DOHH2 (cell line): ENCODE measurements around the gene PRIM1.
A peak's percentile ranks its signal among the peaks of the same experiment; 100 is the strongest.

Experiments
- H3F3A ChIP-seq: fragments of 200-600 bp; sonication (generic), shearing (Covaris generic); 2 replicates; pipeline ENCODE4 v1.6.0; 2016; ENCODE audit warnings: antibody characterized with exemption, mild to moderate bottlenecking; ENCODE audit not compliant: control insufficient read depth, insufficient read depth
- H3K27ac ChIP-seq: fragments of 200-600 bp; sonication (generic); 2 replicates; pipeline ENCODE4 v1.5.1; 2014; ENCODE audit warnings: low read depth, mild to moderate bottlenecking, low read length, moderate library complexity
- H3K27me3 ChIP-seq: fragments of 200-600 bp; sonication (generic); 2 replicates; pipeline ENCODE4 v1.6.1; 2014; ENCODE audit warnings: mild to moderate bottlenecking, low read length, mixed read lengths; ENCODE audit not compliant: control insufficient read depth
- H3K36me3 ChIP-seq: fragments of 200-600 bp; sonication (generic); 2 replicates; pipeline ENCODE4 v1.6.1; 2014; ENCODE audit warnings: mild to moderate bottlenecking, low read length, moderate library complexity, mixed read lengths; ENCODE audit not compliant: control insufficient read depth
- H3K4me1 ChIP-seq: fragments of 200-600 bp; sonication (generic); 2 replicates; pipeline ENCODE4 v1.6.1; 2014; ENCODE audit warnings: mild to moderate bottlenecking, low read length, mixed read lengths; ENCODE audit not compliant: control insufficient read depth
- H3K4me2 ChIP-seq: fragments of 200-600 bp; sonication (generic); 2 replicates; pipeline ENCODE4 v1.6.0; 2014; ENCODE audit warnings: mild to moderate bottlenecking, low read length, moderate library complexity
- H3K4me3 ChIP-seq: fragments of 200-600 bp; sonication (generic); 2 replicates; pipeline ENCODE4 v1.5.1; 2014; ENCODE audit warnings: mild to moderate bottlenecking, low read length, mixed read lengths
- H3K79me2 ChIP-seq: fragments of 200-600 bp; sonication (generic); 2 replicates; pipeline ENCODE4 v1.6.1; 2014; ENCODE audit warnings: mild to moderate bottlenecking, low read length, mixed read lengths; ENCODE audit not compliant: control insufficient read depth
- H3K9me2 ChIP-seq: fragments of 200-600 bp; sonication (generic); replicated peaks from 2 replicates; pipeline ENCODE4 v1.6.1; 2014; ENCODE audit warnings: mild to moderate bottlenecking, low read length, mixed read lengths; ENCODE audit not compliant: control insufficient read depth
- H3K9me3 ChIP-seq: fragments of 200-600 bp; sonication (generic); 2 replicates; pipeline ENCODE4 v1.6.1; 2014; ENCODE audit warnings: antibody characterized with exemption, low read length, mixed read lengths; ENCODE audit not compliant: control insufficient read depth, insufficient read depth
- H4K20me1 ChIP-seq: fragments of 200-600 bp; sonication (generic); 2 replicates; pipeline ENCODE4 v1.6.0; 2014; ENCODE audit warnings: low read depth, mild to moderate bottlenecking, antibody characterized with exemption, low read length, moderate library complexity; ENCODE audit not compliant: control insufficient read depth, insufficient read depth
- CTCF ChIP-seq: fragments of 200-600 bp; sonication (generic); IDR thresholded peaks from one replicate; pipeline ENCODE4 v1.5.1; 2014; ENCODE audit warnings: antibody characterized with exemption, mild to moderate bottlenecking, low read depth, low read length; ENCODE audit not compliant: poor library complexity, severe bottlenecking
- EZH2phosphoT487 ChIP-seq: fragments of 200-600 bp; sonication (generic); IDR thresholded peaks from 2 replicates; pipeline ENCODE4 v1.6.1; 2017; ENCODE audit warnings: borderline replicate concordance, mild to moderate bottlenecking, antibody characterized with exemption, low read length, moderate library complexity, mixed read lengths

PRIM1 gene

GRCh38 chr12:56769868-56770267, 17.7 kb upstream of the PRIM1 start:
- no peaks in the 10 kb centered on the region for H3K36me3 ChIP-seq
- H3K79me2 ChIP-seq = no peaks in the 10 kb centered on the region
- H3K9me3 ChIP-seq = no peaks in the 10 kb centered on the region
- no peak overlapping the region for H3K27ac ChIP-seq
- TF ChIP-seq EZH2phosphoT487 (no peak), CTCF (no peak)
- H3K4me1 ChIP-seq = peaks cover 30% of the 10 kb centered on the region
- no peaks in the 10 kb centered on the region for H3F3A ChIP-seq
- H3K4me2 ChIP-seq = no peak overlapping the region
- H3K9me2 ChIP-seq = no peaks in the 10 kb centered on the region
- no peak overlapping the region for H3K4me3 ChIP-seq
- no peaks in the 10 kb centered on the region for H4K20me1 ChIP-seq
- no peaks in the 10 kb centered on the region for H3K27me3 ChIP-seq

- peaks cover 26% of the 10 kb centered on the region for H3K4me1 ChIP-seq
- TF ChIP-seq EZH2phosphoT487 = no peak
- no peak for TF ChIP-seq CTCF
- no peak overlapping the region for H3K4me3 ChIP-seq
- H3K27ac ChIP-seq = no peak overlapping the region
- H3K4me2 ChIP-seq = no peak overlapping the region
- no peaks in the 10 kb centered on the region for H3K9me3 ChIP-seq
- no peaks in the 10 kb centered on the region for H3F3A ChIP-seq
- H4K20me1 ChIP-seq = no peaks in the 10 kb centered on the region
- H3K79me2 ChIP-seq = no peaks in the 10 kb centered on the region
- H3K27me3 ChIP-seq = no peaks in the 10 kb centered on the region
- H3K36me3 ChIP-seq = no peaks in the 10 kb centered on the region
- H3K9me2 ChIP-seq = no peaks in the 10 kb centered on the region
Measured at GRCh38 chr12:56768424-56768823, 16.3 kb upstream of the PRIM1 start.

- no peaks in the 10 kb centered on the region for H3K9me3 ChIP-seq
- no peaks in the 10 kb centered on the region for H3K9me2 ChIP-seq
- H3K4me1 ChIP-seq = peaks cover 26% of the 10 kb centered on the region
- H3K27me3 ChIP-seq = no peaks in the 10 kb centered on the region
- no peaks in the 10 kb centered on the region for H3K36me3 ChIP-seq
- H3K27ac ChIP-seq = peak overlapping the region; percentile 34
- no peaks in the 10 kb centered on the region for H3F3A ChIP-seq
- TF ChIP-seq CTCF (no peak), EZH2phosphoT487 (no peak)
- H3K4me3 ChIP-seq = peak overlapping the region; percentile 41
- no peaks in the 10 kb centered on the region for H4K20me1 ChIP-seq
- no peaks in the 10 kb centered on the region for H3K79me2 ChIP-seq
- peak overlapping the region; percentile 72 for H3K4me2 ChIP-seq
Measured at GRCh38 chr12:56766535-56766934, 14.4 kb upstream of the PRIM1 start.
